Measurements from ENCODE around the gene ABCA2. TPM values are rescaled to one million over a fixed set of nuclear protein-coding genes. Genes with fewer than 3 reads are reported as not detected.

Gene ABCA2
- polyA plus RNA-seq, 1 experiment, result 16.0 TPM

DNA sequence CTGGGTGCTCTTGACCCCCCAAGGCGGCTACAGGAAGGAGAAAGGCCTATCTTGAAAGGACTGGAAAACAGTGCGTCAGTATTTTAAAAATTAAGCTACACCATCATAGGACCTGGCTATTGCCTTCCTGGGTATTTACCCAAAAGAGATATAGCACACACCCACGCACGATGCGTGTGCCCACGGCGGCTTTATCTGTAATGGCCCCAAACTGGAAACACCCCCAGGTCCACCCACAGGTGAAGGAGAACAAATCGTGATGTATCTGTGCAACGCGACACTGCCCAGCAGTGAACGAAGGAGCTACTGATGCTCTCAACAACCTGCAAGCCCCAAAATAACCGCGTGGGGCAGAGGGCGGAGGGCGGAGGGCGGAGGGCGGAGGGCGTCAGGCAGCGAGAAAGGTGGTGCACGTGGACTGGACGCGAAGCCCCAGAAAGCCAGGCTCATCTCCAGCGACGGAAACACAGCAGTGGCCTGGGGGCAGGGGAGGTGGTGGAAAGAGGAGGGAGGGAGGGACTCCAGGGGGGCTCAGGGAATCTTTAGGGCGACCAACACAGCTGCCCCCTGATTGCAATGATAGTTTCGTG is 63.1 kb downstream of the ABCA2 start:
- DNase-seq (ENCODE audit: low read depth), result no peak
- POLR2A ChIA-PET, result no interaction called here
- H3K27me3 ChIP-seq (ENCODE audit: control insufficient read depth, insufficient read depth, low read length), result no peaks in the 10 kb centered on the region; the same call in 1 of the 2 replicates
- no peaks in the 10 kb centered on the region for H3K36me3 ChIP-seq (ENCODE audit: control insufficient read depth, insufficient read depth, low read length)
- CTCF ChIA-PET, result interaction anchor here (0.7 to 1.3 kb wide), 3 partner anchors 17 to 64 kb away, joined by 3 to 5 read pairs (median 4); no protein-coding TSS in a partner anchor
- no peak overlapping the region for H3K4me3 ChIP-seq (ENCODE audit: low read depth, low read length)
- no peak for TF ChIP-seq CTCF (IDR thresholded peaks at IDR 0.05; ENCODE audit: insufficient read depth, low read depth, low read length)

DNA sequence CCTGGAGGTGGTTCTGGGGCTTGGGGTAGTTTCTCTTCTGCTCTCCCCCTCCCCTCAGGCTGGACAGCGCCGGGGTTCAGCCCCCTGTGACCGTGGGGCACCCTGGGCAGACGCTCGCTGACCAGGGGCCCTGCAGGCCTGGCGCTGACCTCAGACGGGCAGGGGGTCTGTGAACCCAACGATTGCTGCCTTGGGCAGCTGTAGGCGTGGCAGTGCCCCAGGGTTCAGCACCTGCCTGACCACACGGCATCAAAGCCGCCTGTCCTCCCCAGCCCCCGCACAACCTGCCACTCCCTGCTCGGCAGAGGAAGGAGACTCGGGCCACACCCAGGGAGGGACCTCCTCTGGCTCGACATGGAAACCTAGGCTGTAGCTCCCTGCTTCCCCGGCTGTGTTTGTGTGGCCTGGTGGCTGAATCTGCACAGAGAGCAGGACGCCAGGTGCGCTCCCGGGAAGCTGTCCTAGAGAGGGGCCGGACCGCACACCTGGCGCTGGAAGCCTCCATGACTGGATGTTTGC is 63.8 kb downstream of the ABCA2 start:
- ChIA-PET CTCF (interaction anchor here (1.3 kb wide), 1 partner anchor 16 kb away, joined by 4 read pairs; no protein-coding TSS in a partner anchor), POLR2A (no interaction called here)
- H3K4me3 ChIP-seq (ENCODE audit: low read depth, low read length), result no peak overlapping the region
- no peak for TF ChIP-seq CTCF (IDR thresholded peaks at IDR 0.05; ENCODE audit: insufficient read depth, low read depth, low read length)
- DNase-seq (ENCODE audit: low read depth), result no peak
- no peaks in the 10 kb centered on the region; the same call in 1 of the 2 replicates for H3K27me3 ChIP-seq (ENCODE audit: control insufficient read depth, insufficient read depth, low read length)
- H3K36me3 ChIP-seq (ENCODE audit: control insufficient read depth, insufficient read depth, low read length), result no peaks in the 10 kb centered on the region

DNA sequence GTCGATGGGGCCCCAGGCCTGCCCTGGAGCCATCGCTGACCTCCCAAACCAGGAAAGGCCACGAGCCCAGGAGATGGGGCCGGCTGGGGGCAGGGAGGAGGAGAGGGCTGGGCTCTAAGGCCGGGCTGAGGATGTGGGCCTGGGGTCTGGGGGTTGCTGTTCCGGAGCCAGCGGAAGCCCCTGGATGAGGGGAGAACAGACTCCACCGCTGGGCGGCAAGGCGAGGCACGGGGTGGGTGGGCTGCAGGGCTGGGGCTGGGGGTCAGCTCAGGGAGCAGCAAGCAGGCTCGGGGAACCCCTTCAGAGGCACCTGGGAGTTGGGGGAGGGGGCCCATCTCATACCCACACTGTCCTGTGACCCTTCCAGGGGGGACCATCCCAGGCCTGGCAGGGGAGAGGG is 64.3 kb downstream of the ABCA2 start:
- ChIA-PET CTCF (interaction anchor here (1.3 kb wide), 1 partner anchor 16 kb away, joined by 4 read pairs; no protein-coding TSS in a partner anchor), POLR2A (no interaction called here)
- TF ChIP-seq CTCF (IDR thresholded peaks at IDR 0.05; ENCODE audit: insufficient read depth, low read depth, low read length), result no peak
- H3K4me3 ChIP-seq (ENCODE audit: low read depth, low read length), result no peak overlapping the region
- DNase-seq (ENCODE audit: low read depth), result no peak
- H3K36me3 ChIP-seq (ENCODE audit: control insufficient read depth, insufficient read depth, low read length), result no peaks in the 10 kb centered on the region
- H3K27me3 ChIP-seq (ENCODE audit: control insufficient read depth, insufficient read depth, low read length), result no peaks in the 10 kb centered on the region; the same call in 1 of the 2 replicates

GRCh38 chr9:136963341-136963740 is 64.7 kb downstream of the ABCA2 start:
- DNase-seq (ENCODE audit: low read depth), result no peak
- ChIA-PET CTCF (no interaction called here), POLR2A (no interaction called here)
- no peak for TF ChIP-seq CTCF (IDR thresholded peaks at IDR 0.05; ENCODE audit: insufficient read depth, low read depth, low read length)
- Histone ChIP-seq H3K4me3 (ENCODE audit: low read depth, low read length) (no peak overlapping the region), H3K36me3 (ENCODE audit: control insufficient read depth, insufficient read depth, low read length) (no peaks in the 10 kb centered on the region), H3K27me3 (ENCODE audit: control insufficient read depth, insufficient read depth, low read length) (no peaks in the 10 kb centered on the region; the same call in 1 of the 2 replicates)

DNA sequence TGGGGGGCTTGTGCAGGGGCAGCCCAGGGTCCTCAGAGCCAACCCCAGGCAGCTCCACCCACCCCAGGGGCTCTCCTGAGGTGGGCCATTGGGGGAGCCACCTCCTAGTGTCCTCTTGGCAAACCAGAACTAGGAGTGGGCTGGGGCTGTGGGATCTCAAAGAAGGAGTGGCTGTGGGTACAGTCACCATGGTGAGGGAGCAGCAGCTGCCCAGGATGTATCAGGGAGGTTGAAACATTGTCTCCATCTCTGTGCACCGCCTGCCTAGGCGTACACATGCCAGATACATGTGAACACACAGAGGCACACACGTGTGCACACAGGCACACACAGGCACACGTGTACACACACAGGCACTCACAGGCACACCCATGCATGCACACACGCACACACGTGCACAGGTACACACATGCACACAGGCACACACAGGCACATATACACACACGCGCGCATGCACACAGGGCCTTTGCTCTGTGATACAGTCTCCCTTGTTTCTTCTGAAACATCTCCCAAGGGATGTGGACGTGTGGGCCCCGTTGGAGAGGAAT is 65.3 kb downstream of the ABCA2 start:
- H3K36me3 ChIP-seq (ENCODE audit: control insufficient read depth, insufficient read depth, low read length), result no peaks in the 10 kb centered on the region
- ChIA-PET CTCF (no interaction called here), POLR2A (interaction anchor here (0.6 kb wide), 1 partner anchor 121 kb away, joined by 3 read pairs; the partner anchor contains the start of gene AJM1)
- DNase-seq (ENCODE audit: low read depth), result no peak
- no peaks in the 10 kb centered on the region; the same call in 1 of the 2 replicates for H3K27me3 ChIP-seq (ENCODE audit: control insufficient read depth, insufficient read depth, low read length)
- no peak for TF ChIP-seq CTCF (IDR thresholded peaks at IDR 0.05; ENCODE audit: insufficient read depth, low read depth, low read length)
- no peak overlapping the region for H3K4me3 ChIP-seq (ENCODE audit: low read depth, low read length)
